HG03457 (cell line): ENCODE data around the gene SLC8B1.

ENCODE experiments used
- ATAC-seq: cut with Tn5 transposase; IDR thresholded peaks from one replicate; pipeline ENCODE4 v1.9.1; 2021; ENCODE audit warnings: moderate number of reproducible peaks; ENCODE audit not compliant: unreplicated experiment

Gene SLC8B1

DNA sequence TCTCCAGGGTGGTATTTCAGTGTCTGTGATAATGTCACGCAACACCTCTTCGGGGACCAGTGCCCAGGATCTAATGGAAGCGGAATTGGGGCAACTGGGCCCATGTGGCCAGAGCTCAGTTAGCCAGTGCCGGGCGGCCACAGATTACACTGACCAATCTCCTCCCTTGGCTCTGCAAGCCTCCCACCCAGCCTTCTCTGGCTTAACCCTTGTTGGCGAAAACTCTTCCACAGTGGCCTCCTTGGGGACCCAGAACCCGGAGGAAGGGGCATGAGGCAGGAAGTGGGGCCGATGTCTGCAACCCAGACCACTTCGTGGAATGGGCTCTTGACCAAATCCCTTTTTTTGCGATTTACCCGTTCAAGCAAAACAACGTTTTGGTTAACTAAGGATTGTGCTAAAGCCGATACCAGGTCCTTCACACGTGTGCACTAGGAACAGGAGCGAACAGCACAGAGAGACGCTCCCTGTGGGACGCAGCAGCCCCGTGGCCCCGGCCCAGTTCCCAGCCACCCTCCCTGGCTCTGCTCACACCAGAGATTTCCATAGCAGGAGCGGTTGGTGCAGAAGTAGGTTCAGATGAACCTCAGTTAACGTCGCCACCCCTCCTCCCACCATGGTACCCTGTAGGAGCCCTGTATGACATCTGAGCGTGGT is 38.2 kb downstream of the SLC8B1 start:
- ATAC-seq = no peak

DNA sequence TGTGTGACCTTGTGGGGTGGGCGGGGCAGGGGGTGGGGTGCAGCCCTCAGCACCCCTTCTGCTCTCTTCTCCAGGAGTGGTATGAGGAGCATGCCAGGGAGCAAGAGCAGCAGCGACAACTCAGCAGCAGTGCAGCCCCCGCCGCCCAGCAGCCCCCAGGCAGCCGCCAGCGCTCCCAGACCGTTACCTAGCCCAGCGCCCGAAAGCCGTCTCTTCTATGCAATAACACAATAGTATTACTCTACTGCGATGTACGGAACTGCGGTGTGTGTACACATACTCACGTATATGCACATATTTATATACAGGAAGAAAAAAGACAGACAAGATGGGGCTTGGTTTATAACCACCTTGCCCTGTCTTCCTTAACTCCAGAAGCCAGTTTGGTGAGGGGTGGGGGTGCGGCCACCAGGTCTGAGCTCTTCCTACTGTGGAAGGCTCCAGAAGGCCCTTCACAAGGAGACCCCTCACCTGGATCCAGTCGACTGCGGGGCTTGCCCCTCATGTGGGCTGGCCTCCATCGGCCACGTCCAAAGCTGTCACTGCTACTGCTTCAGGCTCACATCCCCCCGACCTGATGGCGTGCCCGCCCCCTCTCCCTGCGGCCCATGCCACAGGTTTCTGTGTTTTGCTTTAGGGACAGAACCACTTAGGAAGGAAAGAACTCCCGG is 38.9 kb downstream of the SLC8B1 start:
- no peak for ATAC-seq

DNA sequence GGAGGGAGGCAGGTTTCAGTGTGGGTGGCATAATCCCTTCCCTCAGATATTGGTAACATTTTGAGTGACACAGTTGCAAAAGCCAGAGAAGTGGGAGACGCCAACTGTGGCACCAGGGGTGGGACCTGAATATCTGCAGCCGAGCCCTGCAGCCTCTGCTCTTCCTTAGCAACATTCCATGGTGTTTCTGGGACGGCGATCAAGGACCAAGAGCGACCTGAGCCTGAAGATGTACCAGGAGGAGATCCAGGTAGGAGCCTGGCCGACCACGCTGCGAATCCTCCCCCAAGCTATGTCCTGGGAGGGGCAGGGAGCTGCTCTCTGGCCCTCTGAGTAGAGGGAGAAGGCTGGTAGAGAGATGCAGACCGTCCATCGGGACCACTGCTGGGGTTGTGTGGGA is 41.8 kb downstream of the SLC8B1 start:
- no peak for ATAC-seq

DNA sequence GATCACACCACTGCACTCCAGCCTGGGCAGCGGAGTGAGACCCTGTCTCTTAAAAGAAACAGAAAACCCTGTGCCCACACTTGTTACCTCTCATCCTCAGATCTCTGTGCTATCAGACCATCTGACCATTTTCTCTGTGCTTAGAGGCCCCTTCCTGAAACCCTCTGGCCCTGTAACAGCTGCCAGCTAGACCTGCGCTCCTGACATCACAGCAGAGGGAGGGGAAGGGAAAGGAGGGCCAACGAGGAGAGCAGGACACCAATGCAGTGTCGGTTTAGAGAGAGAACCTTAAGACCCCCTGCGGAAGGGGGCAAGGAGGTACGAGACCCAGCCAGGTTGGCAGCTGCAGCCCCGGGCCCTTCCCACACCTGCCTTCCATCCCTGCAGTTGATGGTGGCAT is 42.4 kb downstream of the SLC8B1 start:
- ATAC-seq = no peak

GRCh38 chr12:113292091-113292490 is 42.8 kb downstream of the SLC8B1 start:
- no peak for ATAC-seq

DNA sequence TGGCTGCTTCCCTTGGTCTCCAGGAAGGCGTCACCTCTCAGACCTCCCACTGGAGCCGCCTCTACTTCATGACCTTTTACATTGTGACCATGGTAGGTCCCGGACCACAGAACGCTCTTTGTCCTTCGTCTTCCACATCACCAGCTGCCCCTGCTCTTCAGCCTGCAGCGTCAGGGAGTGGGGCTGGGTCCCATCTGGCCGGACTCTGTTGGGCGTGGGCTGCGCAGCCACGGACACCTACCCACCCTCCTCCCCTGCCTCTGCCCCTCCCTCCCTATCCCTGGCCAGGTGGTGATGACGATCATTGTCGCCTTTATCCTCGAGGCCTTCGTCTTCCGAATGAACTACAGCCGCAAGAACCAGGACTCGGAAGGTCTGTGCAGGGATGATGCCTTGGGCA is 43.3 kb downstream of the SLC8B1 start:
- ATAC-seq = no peak

DNA sequence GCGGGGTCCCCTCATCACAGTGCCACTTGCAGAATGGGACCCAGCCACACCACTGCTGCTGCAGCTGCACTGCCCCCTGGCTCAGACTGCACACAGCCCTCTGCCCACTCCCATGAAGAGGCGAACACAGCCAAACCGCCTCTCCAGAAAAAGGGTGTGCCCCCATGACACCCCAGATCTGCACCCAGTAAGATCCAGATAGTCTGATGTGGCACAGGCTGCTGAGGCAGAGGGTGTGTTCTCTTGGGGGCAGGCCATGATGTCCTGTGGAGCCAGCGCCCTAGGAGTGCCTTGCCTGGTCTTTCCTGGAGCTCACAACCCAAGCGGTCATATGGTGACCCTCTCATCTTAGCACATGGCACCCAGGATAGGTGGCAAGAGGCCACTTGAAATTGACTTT is 44.4 kb downstream of the SLC8B1 start:
- ATAC-seq = no peak

DNA sequence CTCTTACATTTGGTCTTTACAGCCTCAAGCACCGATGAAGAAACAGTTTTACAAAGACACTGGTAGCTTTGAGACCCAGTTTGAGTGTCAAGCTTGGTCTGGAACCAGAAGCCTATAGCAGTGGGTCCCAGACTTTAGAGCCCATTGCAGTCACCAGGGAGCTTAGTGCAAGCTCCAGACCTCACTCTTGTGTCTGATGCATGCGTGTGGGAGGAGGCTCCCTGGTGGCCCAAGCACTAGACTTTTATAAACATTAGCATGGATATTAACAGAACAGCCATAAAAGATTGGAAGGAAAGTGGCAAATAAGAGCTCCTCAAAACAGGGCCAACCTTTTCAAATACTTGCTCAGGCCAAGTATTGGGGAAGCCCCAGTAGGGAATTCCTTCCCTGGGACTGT is 45.5 kb downstream of the SLC8B1 start:
- no peak for ATAC-seq

DNA sequence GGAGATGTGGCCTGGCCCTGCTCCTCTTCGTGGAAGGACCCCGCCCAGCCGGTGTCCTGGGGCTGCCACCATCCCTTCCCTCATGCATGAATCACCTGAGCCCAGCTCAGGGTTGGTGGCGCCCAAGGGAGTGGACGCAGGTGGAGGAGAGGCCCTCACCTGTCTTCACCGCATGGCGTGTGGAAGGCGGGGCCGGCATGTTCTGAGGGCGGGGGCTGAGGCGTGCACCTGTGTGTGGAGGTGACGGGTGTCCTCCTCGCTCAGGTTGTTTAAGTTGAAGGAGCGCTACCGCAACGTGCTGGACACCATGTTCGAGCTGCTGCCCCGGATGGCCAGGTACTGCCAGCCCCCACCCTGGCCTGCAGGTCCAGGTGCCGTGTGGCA is 47.0 kb downstream of the SLC8B1 start:
- ATAC-seq = no peak

DNA sequence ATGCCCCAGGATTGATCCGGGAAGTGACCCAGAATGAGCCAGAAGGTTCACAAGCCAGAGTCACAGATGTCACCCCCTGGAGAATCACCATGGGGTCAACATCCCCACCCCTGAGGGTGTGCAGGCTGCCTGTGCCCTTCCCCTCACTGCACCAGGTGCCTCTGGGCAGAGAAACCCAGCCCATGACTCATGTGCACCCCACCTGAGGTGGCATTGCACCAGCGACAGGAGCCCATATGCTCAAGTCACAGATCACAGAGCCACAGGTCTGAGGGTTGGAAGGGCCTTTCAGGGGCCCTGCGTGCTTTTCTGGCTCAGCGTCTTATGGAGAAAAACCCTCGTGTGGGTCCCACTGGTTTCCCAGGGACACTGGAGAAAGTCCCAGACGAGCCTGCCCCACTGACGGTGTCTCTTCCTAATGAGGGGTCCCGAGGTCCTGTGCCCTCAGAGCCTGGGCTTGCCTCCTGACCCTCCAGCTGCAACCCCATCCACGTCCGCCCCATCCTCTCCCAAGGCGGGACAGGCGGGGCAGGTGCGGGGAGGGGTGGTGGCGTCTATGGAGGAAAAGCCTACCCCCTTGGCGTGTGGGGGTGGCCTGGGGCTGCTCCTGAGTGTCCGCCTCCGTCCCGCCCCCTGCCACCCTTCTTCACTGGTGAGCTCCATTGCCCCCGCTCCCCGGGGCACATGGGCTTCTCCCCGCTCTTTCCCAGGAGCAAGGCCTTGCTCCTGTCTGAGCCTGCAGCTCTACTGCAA is 47.6 kb downstream of the SLC8B1 start:
- ATAC-seq = no peak

DNA sequence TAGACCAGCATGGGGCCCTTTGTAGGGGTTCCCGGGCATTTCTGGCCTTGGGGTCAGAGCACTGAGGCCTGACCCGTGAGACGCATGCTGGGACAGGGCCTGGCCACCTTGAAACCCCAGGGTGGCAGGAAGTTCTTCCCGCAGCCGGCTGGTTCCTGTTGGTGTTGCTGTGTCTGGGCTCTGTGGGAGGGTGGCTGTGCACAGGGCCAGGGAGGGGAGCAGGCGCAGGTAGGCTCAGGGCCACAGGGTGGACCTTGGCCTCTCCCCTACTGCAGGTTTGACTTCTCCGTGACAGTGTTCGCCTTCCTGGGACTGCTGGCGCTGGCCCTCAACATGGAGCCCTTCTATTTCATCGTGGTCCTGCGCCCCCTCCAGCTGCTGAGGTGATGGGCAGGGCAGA is 48.2 kb downstream of the SLC8B1 start:
- ATAC-seq = no peak

- no peak for ATAC-seq
Observed at GRCh38 chr12:113285679-113286610, 49.0 kb downstream of the SLC8B1 start.

GRCh38 chr12:113284751-113285150 is 50.2 kb downstream of the SLC8B1 start:
- ATAC-seq = no peak

DNA sequence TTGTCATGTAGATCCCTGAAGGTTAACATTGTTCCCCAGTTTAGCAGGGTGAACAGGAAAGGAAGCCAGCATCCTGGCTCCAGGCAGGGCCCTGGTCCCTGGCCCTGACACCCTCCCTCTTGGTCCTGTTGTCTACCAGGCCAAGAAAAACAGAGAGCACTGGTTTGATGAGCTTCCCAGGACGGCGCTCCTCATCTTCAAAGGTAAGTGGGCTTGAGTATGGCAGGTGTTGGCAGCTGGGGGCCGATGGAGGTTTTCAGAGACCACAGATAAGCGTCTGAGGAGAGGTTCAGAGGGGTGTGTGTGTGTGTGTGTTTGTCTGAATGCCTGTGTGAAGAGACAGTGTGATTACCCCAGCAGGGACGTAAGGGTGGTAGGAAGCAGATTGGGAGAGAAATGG is 56.3 kb downstream of the SLC8B1 start:
- ATAC-seq = no peak

DNA sequence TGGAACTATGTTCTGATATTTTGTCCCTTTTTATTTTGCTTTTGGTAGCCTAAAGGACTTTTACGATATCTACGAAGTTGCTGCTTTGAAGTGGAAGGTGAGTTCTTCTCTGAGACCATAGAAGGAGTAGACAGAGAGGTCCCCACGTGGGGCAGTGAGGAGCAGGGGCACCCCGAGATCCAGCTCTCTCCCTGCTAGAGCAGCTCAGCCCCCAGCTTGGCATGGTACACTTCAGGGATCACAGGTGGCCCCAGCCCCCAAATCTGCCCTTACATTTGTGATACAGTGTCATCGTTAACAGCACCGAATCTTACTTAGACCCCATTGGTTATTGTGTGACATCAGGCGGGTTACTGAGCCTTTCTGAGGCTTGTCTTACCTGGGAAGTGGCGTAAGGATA is 56.8 kb downstream of the SLC8B1 start:
- ATAC-seq = no peak

DNA sequence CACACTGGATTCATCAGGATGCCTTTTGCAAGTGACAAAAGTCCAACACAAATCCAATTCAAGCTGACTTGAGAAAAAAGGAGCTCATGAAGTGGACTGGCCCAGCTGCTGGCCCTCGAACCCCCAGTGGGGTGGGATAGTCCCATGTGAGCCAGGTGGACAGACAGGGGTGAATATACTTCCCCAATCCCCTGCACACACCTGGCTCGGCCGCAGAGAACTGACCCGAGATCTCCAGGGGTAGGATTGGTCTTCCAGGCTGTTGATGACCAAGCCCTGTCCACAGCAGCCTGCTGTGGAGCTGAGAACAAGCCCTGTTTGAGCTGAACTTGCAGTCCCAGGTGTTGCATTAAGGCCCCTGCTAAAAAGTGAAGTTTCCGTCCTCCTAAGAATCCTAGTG is 57.4 kb downstream of the SLC8B1 start:
- no peak for ATAC-seq

- no peak for ATAC-seq
Observed at GRCh38 chr12:113276946-113277500, 57.9 kb downstream of the SLC8B1 start.

DNA sequence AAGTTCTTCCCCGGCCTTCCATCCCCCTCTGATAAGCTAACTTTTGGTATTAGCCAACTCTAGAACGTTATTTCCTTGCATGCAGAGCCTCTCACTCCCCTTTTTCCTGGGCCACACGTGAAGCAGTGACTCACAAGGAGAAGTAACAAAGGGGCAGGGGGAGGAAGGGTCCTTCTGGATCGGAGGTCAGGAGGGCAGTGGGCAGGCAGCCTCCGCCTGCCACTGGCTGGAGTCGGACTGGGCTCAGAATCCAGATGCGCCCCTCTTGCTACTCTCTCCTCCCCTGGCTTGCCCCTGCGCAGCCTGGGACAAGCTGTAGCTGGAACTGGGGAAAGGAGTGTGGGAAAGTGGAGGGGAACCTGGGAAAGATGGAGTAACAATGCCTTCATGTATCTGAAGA is 58.6 kb downstream of the SLC8B1 start:
- no peak for ATAC-seq

- no peak for ATAC-seq
Observed at GRCh38 chr12:113274848-113275247, 60.1 kb downstream of the SLC8B1 start.

DNA sequence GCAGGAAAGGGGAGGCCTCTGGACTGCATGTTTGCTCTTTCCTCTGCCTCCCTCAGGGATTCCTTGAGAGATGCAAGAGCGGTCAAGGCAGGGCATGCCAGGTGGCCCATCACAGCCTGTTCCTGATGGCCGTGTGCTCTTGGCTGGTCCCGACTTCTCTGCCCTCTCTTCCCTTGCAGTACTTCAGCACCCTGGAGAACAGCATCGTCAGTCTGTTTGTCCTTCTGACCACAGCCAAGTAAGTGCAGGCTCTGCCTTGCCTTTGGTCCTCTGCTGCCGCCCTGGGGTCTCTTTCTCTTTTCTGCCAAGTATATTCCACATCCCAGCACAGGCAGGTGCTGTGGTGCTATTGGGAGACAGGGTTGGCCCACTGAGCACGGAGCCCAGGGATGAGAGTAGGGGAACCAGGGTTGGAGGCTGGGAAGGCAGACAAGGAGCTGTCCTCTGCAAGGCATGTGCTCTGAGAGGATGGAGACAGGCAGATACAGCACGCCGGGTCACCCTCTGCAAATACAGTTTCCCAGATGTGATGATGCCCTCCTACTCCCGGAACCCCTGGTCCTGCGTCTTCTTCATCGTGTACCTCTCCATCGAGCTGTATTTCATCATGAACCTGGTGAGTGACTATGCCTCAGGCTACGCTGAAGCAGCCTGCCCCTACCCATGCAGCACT is 61.7 kb downstream of the SLC8B1 start:
- no peak for ATAC-seq
